ENCODE data around the gene NBPF12.
"Not testable (repeated sequence)": the region's sequence is repeated elsewhere in the genome, so short reads cannot be mapped to it uniquely, and the experiment has no call there.

NBPF12 gene

DNA sequence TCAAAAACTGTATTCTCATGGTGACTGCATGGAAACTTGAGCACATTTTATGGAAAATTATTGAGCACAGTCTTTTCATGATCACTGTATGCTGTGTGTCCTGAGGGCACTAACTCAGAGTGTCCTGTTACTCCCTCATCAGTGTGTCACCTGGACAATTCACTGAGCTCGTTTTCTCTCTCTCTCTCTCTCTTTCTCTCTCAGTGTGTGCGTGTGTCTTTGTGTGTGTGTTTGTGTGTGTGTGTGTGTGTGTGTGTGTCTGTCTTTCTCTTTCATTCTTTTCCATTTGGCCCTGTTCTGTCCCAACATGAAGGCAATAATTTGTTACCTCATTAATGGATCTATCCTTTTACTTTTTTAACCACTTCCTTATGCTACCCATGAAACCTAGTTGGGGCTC, 49.4 kb downstream of the NBPF12 start:
- DNase-seq: not testable (repeated sequence)

DNA sequence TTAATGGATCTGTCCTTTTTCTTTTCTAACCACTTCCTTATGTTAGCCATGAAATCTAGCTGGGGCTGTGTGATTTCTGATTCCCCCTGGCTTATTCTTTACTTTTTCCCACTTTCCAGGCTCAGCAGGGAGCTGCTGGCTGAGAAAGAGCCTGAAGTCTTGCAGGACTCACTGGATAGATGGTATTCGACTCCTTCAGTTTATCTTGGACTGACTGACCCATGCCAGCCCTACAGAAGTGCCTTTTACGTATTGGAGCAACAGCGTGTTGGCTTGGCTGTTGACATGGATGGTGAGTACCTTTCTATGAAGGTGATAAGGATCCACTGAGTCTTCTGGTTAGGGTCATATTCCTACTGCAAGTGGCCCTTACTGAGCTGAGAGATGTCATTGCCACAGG, 51.3 kb downstream of the NBPF12 start:
- DNase-seq: not testable (repeated sequence)

DNA sequence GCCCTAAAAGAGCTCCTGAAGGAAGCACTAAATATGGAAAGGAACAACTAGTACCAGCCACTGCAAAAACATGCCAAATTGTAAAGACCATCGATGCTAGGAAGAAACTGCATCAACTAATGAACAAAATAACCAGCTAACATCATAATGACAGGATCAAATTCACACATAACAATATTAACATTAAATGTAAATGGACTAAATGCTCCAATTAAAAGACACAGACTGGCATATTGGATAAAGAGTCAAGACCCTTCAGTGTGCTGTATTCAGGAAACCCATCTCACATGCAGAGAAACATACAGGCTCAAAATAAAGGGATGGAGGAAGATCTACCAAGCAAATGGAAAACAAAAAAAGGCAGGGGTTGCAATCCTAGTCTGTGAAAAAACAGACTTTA, 70.4 kb downstream of the NBPF12 start:
- not testable (repeated sequence) for DNase-seq

DNA sequence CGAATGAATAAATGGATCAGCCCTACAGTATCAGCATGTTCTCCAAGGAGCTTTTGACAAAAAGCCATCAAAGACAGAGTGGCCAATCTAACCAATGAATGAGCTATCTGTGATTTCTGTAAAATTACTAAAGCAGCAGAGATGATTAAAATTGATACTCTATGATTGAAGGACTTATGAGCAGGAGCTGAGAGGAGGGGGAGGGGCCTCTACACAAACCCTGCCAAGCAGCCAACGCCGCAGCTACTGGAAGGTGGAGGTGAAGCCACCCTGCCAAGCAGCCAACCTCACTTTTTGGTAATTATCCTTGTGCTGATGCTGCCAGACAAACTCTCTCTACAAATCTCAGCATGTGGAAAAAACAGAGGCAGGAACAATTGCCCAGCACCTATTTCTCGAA, 88.9 kb downstream of the NBPF12 start:
- peak; percentile 41 for DNase-seq

DNA sequence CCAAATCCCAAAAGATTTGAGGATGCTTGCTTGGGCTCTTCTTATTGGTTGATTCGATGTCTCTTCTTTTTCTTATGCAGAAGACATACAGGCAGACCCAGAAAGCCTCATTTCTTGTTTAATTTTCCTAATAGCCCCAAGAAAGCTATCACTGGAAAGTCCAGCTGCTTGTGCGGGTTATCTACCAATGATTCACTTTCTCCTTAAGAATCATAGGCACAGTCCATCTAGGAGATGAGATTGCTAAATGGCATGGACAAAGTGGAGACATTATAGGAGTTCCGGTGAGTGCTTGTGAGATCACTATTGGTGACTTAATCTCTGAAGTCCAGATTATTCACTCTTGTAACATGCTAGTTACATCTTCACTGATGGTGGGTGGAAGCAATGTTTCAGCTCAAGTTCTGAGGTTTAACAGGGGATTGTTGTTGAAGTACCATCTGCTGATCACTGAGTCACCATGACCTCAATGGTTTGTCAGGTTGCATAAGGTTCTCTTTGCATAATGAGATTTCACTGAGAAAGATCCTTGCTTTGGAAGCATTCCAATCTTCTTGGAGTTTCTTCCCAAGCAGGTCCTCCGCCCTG, 92.0 kb downstream of the NBPF12 start:
- peak; percentile 22 for DNase-seq

DNA sequence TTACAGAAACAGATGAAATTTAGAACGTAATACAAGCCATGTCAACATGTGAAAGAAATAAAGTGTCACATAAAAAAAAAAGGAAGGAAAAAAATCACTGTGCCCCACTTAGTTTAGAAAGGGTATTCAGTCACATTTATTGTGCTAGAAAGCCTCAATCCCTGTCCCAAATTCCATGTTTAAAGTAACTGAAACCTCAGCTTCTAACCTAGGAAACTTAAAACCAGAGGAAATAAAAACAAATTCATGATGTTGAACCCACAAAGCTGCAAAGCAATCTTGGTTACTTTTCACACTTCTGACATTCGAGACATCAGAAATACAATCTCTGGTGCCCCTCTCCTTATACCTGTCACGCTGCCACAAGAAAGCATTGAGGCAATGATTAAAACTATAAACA, 101.8 kb downstream of the NBPF12 start:
- no peak for DNase-seq

DNA sequence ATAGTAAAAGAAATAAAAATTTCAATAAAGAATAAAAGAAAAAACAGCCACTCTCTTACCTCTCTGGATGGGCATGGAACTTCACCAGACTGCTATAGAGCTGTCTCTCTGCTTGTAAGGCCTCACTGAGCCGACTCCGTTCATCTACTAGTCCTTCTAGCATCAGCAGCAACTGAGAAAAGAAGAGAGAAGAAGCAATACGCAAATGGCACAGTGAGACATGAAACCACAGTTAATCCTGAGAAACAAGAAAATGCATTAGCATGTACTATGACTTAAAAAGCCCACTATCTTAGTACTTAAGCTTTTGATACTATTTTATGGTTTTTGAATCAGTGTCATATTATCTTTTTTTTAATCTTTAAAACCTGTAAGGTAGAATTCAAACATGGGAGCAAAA, 104.8 kb downstream of the NBPF12 start:
- not testable (repeated sequence) for DNase-seq

DNA sequence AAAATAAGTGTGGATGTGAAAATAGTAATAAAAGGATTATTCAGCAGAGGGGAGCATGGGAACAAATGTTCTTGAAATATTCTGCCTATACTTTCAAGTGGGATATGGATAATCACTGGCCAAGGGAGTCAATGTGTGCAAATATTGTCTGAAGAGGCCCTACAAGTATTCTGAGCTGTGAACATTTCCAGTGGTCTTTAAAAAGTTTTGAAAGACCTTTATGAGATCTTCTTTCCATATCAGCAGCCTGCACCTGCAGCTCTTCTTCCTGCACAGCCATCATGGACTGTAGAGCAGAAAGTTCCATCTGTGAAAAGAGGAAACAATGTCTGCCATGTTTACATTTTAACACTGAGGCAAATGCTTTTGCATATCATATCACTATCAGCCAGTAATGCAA, 106.4 kb downstream of the NBPF12 start:
- not testable (repeated sequence) for DNase-seq
